ENCODE measurements around the gene DNAH10.
"Not testable (repeated sequence)": the region's sequence is repeated elsewhere in the genome, so short reads cannot be mapped to it uniquely, and the experiment has no call there.

DNAH10 gene

GRCh38 chr12:123747309-123747708 lies 14.8 kb upstream of the DNAH10 start:
- FAIRE-seq: no peak

- no peak for FAIRE-seq
These were observed 13.9 kb upstream of the DNAH10 start for GRCh38 chr12:123748161-123748560.

- no peak for FAIRE-seq
These were observed 13.4 kb upstream of the DNAH10 start for GRCh38 chr12:123748661-123749060.

GRCh38 chr12:123749355-123749754 lies 12.7 kb upstream of the DNAH10 start:
- no peak for FAIRE-seq

- no peak for FAIRE-seq
These were observed 11.9 kb upstream of the DNAH10 start for GRCh38 chr12:123750159-123750656.

- no peak for FAIRE-seq
These were observed 10.1 kb upstream of the DNAH10 start for GRCh38 chr12:123752046-123752445.

- FAIRE-seq: no peak
These were observed 7.9 kb upstream of the DNAH10 start for GRCh38 chr12:123754041-123754772.

- no peak for FAIRE-seq
These were observed 4.5 kb upstream of the DNAH10 start for GRCh38 chr12:123757561-123757960.

- no peak for FAIRE-seq
These were observed 1.7 kb upstream of the DNAH10 start for GRCh38 chr12:123760267-123760938.

GRCh38 chr12:123762715-123763052 lies 583 bp downstream of the DNAH10 start:
- no peak for FAIRE-seq

GRCh38 chr12:123763093-123763492 lies 992 bp downstream of the DNAH10 start:
- no peak for FAIRE-seq

- FAIRE-seq: no peak
These were observed 2.0 kb downstream of the DNAH10 start for GRCh38 chr12:123764109-123764508.

GRCh38 chr12:123765504-123766035 lies 3.5 kb downstream of the DNAH10 start:
- FAIRE-seq: no peak

GRCh38 chr12:123767613-123768012 lies 5.5 kb downstream of the DNAH10 start:
- no peak for FAIRE-seq

GRCh38 chr12:123771261-123771660 lies 9.2 kb downstream of the DNAH10 start:
- FAIRE-seq: no peak

GRCh38 chr12:123772074-123772473 lies 10.0 kb downstream of the DNAH10 start:
- no peak for FAIRE-seq

- FAIRE-seq: no peak
These were observed 11.3 kb downstream of the DNAH10 start for GRCh38 chr12:123773375-123773774.

- FAIRE-seq: no peak
These were observed 17.4 kb downstream of the DNAH10 start for GRCh38 chr12:123779551-123779950.

- FAIRE-seq: no peak
These were observed 21.1 kb downstream of the DNAH10 start for GRCh38 chr12:123782997-123783792.

GRCh38 chr12:123787466-123787865 lies 25.4 kb downstream of the DNAH10 start:
- FAIRE-seq: no peak

GRCh38 chr12:123788541-123788940 lies 26.4 kb downstream of the DNAH10 start:
- no peak for FAIRE-seq

- not testable (repeated sequence) for FAIRE-seq
These were observed 27.3 kb downstream of the DNAH10 start for GRCh38 chr12:123789422-123789821.

GRCh38 chr12:123790905-123791467 lies 28.9 kb downstream of the DNAH10 start:
- FAIRE-seq: no peak

All from islet of Langerhans (tissue), 1 donor.